ENCODE data around the gene NKTR.

The NKTR gene

GRCh38 chr3:42693530-42693930 is 93.0 kb downstream of the NKTR start:
- no peak for TF ChIP-seq CTCF (IDR thresholded peaks at IDR 0.05; ENCODE audit: insufficient read depth, low read length, missing control alignments)
- CTCF ChIA-PET: no interaction called here
- POLR2A ChIA-PET: no interaction called here
- no peak overlapping the region for H3K4me3 ChIP-seq (ENCODE audit: low read depth, low read length)
- DNase-seq (ENCODE audit: low read depth, low spot score): no peak

- ChIA-PET POLR2A (no interaction called here), CTCF (no interaction called here)
- TF ChIP-seq CTCF (IDR thresholded peaks at IDR 0.05; ENCODE audit: insufficient read depth, low read length, missing control alignments): no peak
- H3K4me3 ChIP-seq (ENCODE audit: low read depth, low read length): no peak overlapping the region
- DNase-seq (ENCODE audit: low read depth, low spot score): no peak
Observed at GRCh38 chr3:42694366-42694765, 93.9 kb downstream of the NKTR start.

GRCh38 chr3:42696356-42697288 is 96.1 kb downstream of the NKTR start:
- H3K4me3 ChIP-seq (ENCODE audit: low read depth, low read length): no peak overlapping the region
- ChIA-PET CTCF (no interaction called here), POLR2A (no interaction called here)
- no peak for TF ChIP-seq CTCF (IDR thresholded peaks at IDR 0.05; ENCODE audit: insufficient read depth, low read length, missing control alignments)
- no peak for DNase-seq (ENCODE audit: low read depth, low spot score)

- ChIA-PET CTCF (no interaction called here), POLR2A (no interaction called here)
- no peak for DNase-seq (ENCODE audit: low read depth, low spot score)
- H3K4me3 ChIP-seq (ENCODE audit: low read depth, low read length): no peak overlapping the region
- TF ChIP-seq CTCF (IDR thresholded peaks at IDR 0.05; ENCODE audit: insufficient read depth, low read length, missing control alignments): no peak
Observed at GRCh38 chr3:42697289-42698051, 97.0 kb downstream of the NKTR start.

All from AG04449 (cell line).